GM23248 (cell line): Measurements from ENCODE around the gene AP2B1. TPM values are rescaled to one million over a fixed set of nuclear protein-coding genes. Genes with fewer than 3 reads are reported as not detected.

Experiments used
- DNase-seq: peaks from one replicate; pipeline ENCODE4 v3.0.0-alpha.2; 2015
- H2AFZ ChIP-seq: fragments of 200-600 bp; sonication (generic); 2 replicates; pipeline ENCODE4 v1.6.1; 2016; ENCODE audit warnings: antibody characterized with exemption
- H3F3A ChIP-seq: fragments of 200-600 bp; sonication (generic); 2 replicates; pipeline ENCODE4 v1.6.1; 2016; ENCODE audit warnings: mild to moderate bottlenecking, antibody characterized with exemption, mixed run types; ENCODE audit not compliant: insufficient read depth
- H3K27ac ChIP-seq: fragments of 200-600 bp; sonication (generic); 2 replicates; pipeline ENCODE4 v1.5.1; 2016; ENCODE audit warnings: mild to moderate bottlenecking
- H3K27me3 ChIP-seq: fragments of 200-600 bp; sonication (generic); replicated peaks from 2 replicates; pipeline ENCODE4 v1.6.1; 2016; ENCODE audit warnings: mild to moderate bottlenecking; ENCODE audit not compliant: insufficient read depth
- H3K36me3 ChIP-seq: fragments of 200-600 bp; sonication (generic); 2 replicates; pipeline ENCODE4 v1.6.1; 2016; ENCODE audit warnings: low read depth, mild to moderate bottlenecking
- H3K4me1 ChIP-seq: fragments of 200-600 bp; sonication (generic); 2 replicates; pipeline ENCODE4 v1.6.1; 2016; ENCODE audit warnings: mild to moderate bottlenecking; ENCODE audit not compliant: insufficient read depth
- H3K4me2 ChIP-seq: fragments of 200-600 bp; sonication (generic); one replicate; pipeline ENCODE4 v1.6.1; 2016; ENCODE audit warnings: mild to moderate bottlenecking; ENCODE audit not compliant: unreplicated experiment
- H3K4me3 ChIP-seq: fragments of 200-600 bp; sonication (generic); 2 replicates; pipeline ENCODE4 v1.5.1; 2016; ENCODE audit warnings: mild to moderate bottlenecking
- H3K79me2 ChIP-seq: fragments of 200-600 bp; sonication (generic); 2 replicates; pipeline ENCODE4 v1.6.1; 2016; ENCODE audit warnings: mild to moderate bottlenecking; ENCODE audit not compliant: insufficient read depth
- H3K9ac ChIP-seq: fragments of 200-600 bp; sonication (generic); 2 replicates; pipeline ENCODE4 v1.6.1; 2016; ENCODE audit warnings: mild to moderate bottlenecking
- H3K9me2 ChIP-seq: fragments of 200-600 bp; sonication (generic); 2 replicates; pipeline ENCODE4 v1.6.1; 2016; ENCODE audit warnings: mixed run types, mild to moderate bottlenecking, moderate library complexity; ENCODE audit not compliant: insufficient read depth
- H3K9me3 ChIP-seq: fragments of 200-600 bp; sonication (generic); one replicate; pipeline ENCODE4 v1.6.1; 2017; ENCODE audit warnings: low read depth
- H4K20me1 ChIP-seq: fragments of 200-600 bp; sonication (generic); 2 replicates; pipeline ENCODE4 v1.6.0; 2016; ENCODE audit not compliant: insufficient read depth
- EZH2 ChIP-seq: fragments of 200-600 bp; sonication (generic); IDR thresholded peaks from 2 replicates; pipeline ENCODE4 v1.6.1; 2018; ENCODE audit warnings: antibody characterized with exemption, mild to moderate bottlenecking; ENCODE audit not compliant: insufficient read depth, poor library complexity, severe bottlenecking
- EZH2phosphoT487 ChIP-seq: fragments of 200-600 bp; sonication (generic); IDR thresholded peaks from 2 replicates; pipeline ENCODE4 v1.6.1; 2018; ENCODE audit warnings: antibody characterized with exemption, moderate library complexity, mild to moderate bottlenecking, low read depth; ENCODE audit not compliant: insufficient read depth
- WGBS, 2 experiments: methylation state at CpG; one replicate each; pipeline ENCODE4 v1.1.6; 2015 to 2017; ENCODE audit warnings: low lambda C conversion rate in 2 of 2, low coverage in 1 of 2; ENCODE audit errors: missing lambda C conversion rate in 2 of 2; 5-methylcytosine and 5-hydroxymethylcytosine counted together
- in situ Hi-C: fragments of 300-500 bp; cut with MboI; formaldehyde crosslinking; loops from 2 replicates; pipeline ENCODE4 v1.15.0; 2020
- polyA plus RNA-seq: library from polyadenylated mRNA; unstranded; fragments of >200 nt; fragmentation: Nextera tagmentation; extraction: Ambion mirVana; gene quantifications from 2 replicates; pipeline ENCODE4 v1.2.1, GENCODE V29; 2016
- total RNA-seq: library from RNA; depleted of rRNA; stranded (reverse); fragments of >200 nt; shearing (Covaris generic); gene quantifications from 2 replicates; pipeline ENCODE4 v1.2.3, GENCODE V29; 2014

Gene AP2B1
- total and polyA plus RNA-seq, 2 experiments from 2014 or later = 72.4 to 85.9 TPM

DNA sequence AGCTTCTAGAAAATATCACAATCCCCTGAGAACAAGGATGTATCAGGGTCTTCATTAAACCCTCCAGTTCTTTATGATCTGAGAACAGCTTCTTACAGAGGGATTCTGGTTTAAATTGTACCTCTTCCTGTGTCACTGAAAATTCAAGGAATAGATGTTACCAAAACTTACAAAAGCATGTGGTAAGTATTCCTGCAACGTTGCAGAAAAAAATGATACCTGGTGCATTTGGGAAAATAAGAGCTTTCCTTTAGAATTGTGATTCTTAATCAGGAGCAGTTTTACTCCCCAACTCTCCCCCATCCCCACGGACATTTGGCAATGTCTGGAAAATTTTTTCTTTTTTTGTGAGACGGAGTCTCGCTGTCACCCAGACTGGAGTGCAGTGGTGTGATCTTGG, 33.8 kb upstream of the AP2B1 start:
- H2AFZ ChIP-seq = no peak overlapping the region
- peaks cover 38% of the 10 kb centered on the region for H3K27me3 ChIP-seq
- WGBS, 2 experiments = 30 to 42% methylated on average over 4 of the region's 4 CpGs
- in situ Hi-C loops = loop anchor here (10.0 kb wide), 1 partner anchor 61 kb away; no protein-coding TSS in a partner anchor
- no peak overlapping the region for H3K4me3 ChIP-seq
- H3K9me3 ChIP-seq = no peaks in the 10 kb centered on the region
- no peaks in the 10 kb centered on the region for H3K4me1 ChIP-seq
- TF ChIP-seq EZH2 = no peak
- TF ChIP-seq EZH2phosphoT487 = no peak
- DNase-seq = no peak
- H3K9ac ChIP-seq = no peak overlapping the region
- no peaks in the 10 kb centered on the region for H3K79me2 ChIP-seq
- H3K27ac ChIP-seq = no peak overlapping the region
- H3K9me2 ChIP-seq = no peaks in the 10 kb centered on the region
- H4K20me1 ChIP-seq = no peaks in the 10 kb centered on the region
- H3F3A ChIP-seq = no peaks in the 10 kb centered on the region
- no peaks in the 10 kb centered on the region for H3K36me3 ChIP-seq
- H3K4me2 ChIP-seq = no peak overlapping the region

- Histone ChIP-seq H3K27me3 (peaks cover 26% of the 10 kb centered on the region), H3K9ac (no peak overlapping the region), H3K36me3 (no peaks in the 10 kb centered on the region), H3K79me2 (no peaks in the 10 kb centered on the region), H3F3A (no peaks in the 10 kb centered on the region), H3K4me2 (no peak overlapping the region), H3K4me1 (no peaks in the 10 kb centered on the region), H3K9me2 (no peaks in the 10 kb centered on the region), H2AFZ (no peak overlapping the region), H3K9me3 (no peaks in the 10 kb centered on the region), H4K20me1 (no peaks in the 10 kb centered on the region), H3K27ac (no peak overlapping the region), H3K4me3 (no peak overlapping the region)
- in situ Hi-C loops = loop anchor here (10.0 kb wide), 1 partner anchor 60 kb away; no protein-coding TSS in a partner anchor
- WGBS, 2 experiments = 58 to 59% methylated on average over 5 of the region's 5 CpGs
- TF ChIP-seq EZH2phosphoT487 (no peak), EZH2 (no peak)
- DNase-seq = peak; percentile 39
Observed at GRCh38 chr17:35554668-35555067, 32.5 kb upstream of the AP2B1 start.

DNA sequence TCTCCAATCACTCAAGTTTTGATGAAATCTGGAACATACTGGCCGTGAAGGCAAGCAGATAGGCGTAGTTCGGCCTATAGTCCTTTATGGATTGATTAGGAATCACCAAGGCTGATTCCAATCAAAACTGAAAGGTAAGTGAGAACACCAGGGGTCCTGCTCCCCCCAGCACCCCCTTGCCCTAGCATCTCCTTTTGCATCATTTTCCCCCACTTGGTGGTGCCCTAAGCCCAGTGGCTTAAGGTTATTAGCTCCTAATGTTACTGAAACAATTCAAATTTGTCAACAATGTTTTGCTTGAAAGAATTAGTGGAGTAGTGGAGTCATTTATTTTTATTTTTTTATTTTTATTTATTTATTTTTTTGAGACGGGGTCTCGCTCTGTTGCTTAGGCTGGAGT, 31.4 kb upstream of the AP2B1 start:
- no peak overlapping the region for H3K27ac ChIP-seq
- H3K79me2 ChIP-seq = no peaks in the 10 kb centered on the region
- WGBS, 2 experiments = 56 to 67% methylated on average over 5 of the region's 5 CpGs
- no peaks in the 10 kb centered on the region for H4K20me1 ChIP-seq
- no peak overlapping the region for H2AFZ ChIP-seq
- H3K9ac ChIP-seq = no peak overlapping the region
- peaks cover 30% of the 10 kb centered on the region; the same call in 1 of the 2 replicates for H3K27me3 ChIP-seq
- DNase-seq = no peak
- in situ Hi-C loops = loop anchor here (10.0 kb wide), 1 partner anchor 59 kb away; no protein-coding TSS in a partner anchor
- no peak overlapping the region for H3K4me3 ChIP-seq
- no peaks in the 10 kb centered on the region for H3K36me3 ChIP-seq
- no peaks in the 10 kb centered on the region for H3F3A ChIP-seq
- H3K9me3 ChIP-seq = no peaks in the 10 kb centered on the region
- no peaks in the 10 kb centered on the region for H3K9me2 ChIP-seq
- no peak for TF ChIP-seq EZH2phosphoT487
- TF ChIP-seq EZH2 = no peak
- no peak overlapping the region for H3K4me2 ChIP-seq
- no peaks in the 10 kb centered on the region for H3K4me1 ChIP-seq

DNA sequence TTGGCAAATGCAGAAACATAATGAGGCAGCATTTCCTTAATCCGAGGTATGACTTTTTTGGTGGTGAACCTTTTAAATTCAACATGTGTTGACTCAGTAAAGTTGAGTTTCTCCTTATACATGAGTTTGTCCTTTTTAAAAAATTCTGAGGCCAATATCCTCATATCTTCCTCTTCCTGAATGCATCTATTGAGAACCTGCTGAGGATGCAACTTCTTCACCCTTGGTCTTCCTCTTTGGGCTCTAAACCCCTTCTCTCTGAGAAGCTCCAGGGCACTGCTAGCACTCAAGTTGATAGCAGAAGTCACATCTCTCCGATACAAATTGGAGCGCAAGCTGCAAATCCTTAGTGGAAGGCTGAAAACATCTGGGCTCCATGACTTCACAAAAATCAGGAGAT, 29.8 kb upstream of the AP2B1 start:
- in situ Hi-C loops = loop anchor here (10.0 kb wide), 1 partner anchor 57 kb away; no protein-coding TSS in a partner anchor
- no peak overlapping the region for H2AFZ ChIP-seq
- H3K9ac ChIP-seq = no peak overlapping the region
- H4K20me1 ChIP-seq = no peaks in the 10 kb centered on the region
- no peak for TF ChIP-seq EZH2
- no peak for TF ChIP-seq EZH2phosphoT487
- H3K27ac ChIP-seq = no peak overlapping the region
- H3K36me3 ChIP-seq = no peaks in the 10 kb centered on the region
- no peaks in the 10 kb centered on the region for H3K9me3 ChIP-seq
- WGBS, 2 experiments = 58% methylated on average over 3 of the region's 3 CpGs
- no peaks in the 10 kb centered on the region for H3F3A ChIP-seq
- no peak overlapping the region for H3K4me3 ChIP-seq
- H3K4me1 ChIP-seq = no peaks in the 10 kb centered on the region
- H3K4me2 ChIP-seq = no peak overlapping the region
- H3K79me2 ChIP-seq = no peaks in the 10 kb centered on the region
- no peaks in the 10 kb centered on the region for H3K9me2 ChIP-seq
- peaks cover 30% of the 10 kb centered on the region; the same call in 1 of the 2 replicates for H3K27me3 ChIP-seq
- DNase-seq = no peak
